T-helper 1 cell (primary cell): Measurements from ENCODE around the gene C6orf58.

Experiments
- DNase-seq, 5 donors: peaks; one replicate each; pipeline ENCODE4 v3.0.0-alpha.2; 2012 to 2020
- total RNA-seq, 4 donors: gene quantifications; one replicate each; lab custom pipeline; 2026; lab: John Stamatoyannopoulos, UW

C6orf58 gene
- 0 reads per million in 4 donors for total RNA-seq

DNA sequence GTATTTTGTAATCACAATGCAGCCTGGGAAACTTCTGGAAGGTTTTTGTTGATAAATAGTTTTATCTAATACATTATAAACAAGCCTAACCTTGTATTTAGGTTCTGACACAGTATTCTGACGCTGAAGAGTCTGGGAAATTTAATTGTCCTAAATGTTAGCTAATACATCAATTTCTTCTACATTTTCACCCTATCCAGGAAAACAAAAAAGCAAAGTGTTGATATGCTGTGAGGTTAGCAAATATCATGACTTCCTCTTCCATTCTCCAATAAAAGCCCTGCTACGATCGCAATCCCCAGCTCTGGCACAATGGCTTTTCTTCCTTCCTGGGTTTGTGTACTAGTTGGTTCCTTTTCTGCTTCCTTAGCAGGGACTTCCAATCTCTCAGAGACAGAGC is at the start of gene C6orf58:
TSS of gene C6orf58 (plus strand) at position 301 of the 400 bp plus-strand sequence. CDS start at position 313, 12 bp downstream.
- no peak for DNase-seq

DNA sequence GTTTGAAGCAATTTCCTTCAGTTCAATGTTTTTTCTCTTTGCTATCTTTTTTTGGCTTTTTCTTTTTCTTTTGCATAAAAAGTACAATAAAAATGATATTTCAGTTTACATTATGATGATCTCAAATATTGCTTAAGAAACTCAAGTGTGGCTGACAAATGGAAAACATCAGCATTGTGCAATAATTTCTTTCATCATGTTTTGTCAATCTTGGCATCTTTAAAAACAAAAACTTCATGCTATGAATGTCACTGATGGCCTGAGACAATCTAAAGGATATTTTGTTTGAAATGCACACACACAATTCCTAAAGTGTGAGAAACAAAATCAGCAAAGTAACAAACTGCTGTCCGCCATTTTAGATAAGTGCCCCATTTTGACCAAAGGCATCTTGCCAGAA is 44.0 kb upstream of the C6orf58 start:
- no peak for DNase-seq

DNA sequence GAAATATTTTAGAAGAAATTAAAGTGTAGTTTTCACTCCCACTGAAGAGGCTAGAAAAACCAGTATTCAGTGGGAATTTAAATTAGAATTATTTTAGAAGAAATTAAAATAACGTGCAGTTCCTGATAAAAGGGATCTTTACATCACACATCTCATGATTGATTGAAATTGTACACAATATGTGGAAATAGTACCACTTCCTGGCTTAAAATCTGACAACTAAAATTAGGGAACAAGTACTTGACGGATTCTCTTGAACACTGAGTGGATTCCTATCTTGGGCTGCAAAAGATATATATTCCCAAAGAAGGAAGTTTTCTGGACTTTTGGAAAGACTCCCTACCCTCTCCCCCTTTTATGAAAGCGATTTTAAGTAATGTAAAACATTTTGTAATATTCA is 43.2 kb upstream of the C6orf58 start:
- no peak for DNase-seq

DNA sequence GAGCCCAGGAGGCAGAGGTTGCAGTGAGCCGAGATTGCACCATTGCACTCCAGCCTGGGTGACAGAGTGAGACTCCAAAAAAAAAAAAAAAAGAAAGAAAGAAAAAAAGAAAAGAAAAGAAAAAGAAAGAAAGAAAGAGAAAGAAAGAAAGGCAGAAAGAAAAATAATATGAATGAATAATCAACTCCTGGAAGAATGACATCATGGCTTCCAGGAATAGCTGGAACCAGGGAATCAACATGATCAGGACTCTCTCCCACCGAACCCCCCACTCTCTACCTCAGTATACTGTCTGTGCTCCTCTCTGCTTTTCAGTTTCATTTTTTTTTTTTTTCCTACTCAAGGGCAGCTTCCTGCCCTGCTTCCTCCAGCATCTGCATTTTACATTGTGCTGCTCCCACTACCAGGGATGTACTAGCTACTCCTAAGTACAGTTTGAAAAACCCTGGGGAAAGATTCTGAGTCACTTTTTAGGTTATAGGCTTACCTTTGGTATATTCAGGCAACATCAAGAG is 38.2 kb upstream of the C6orf58 start:
- no peak for DNase-seq

DNA sequence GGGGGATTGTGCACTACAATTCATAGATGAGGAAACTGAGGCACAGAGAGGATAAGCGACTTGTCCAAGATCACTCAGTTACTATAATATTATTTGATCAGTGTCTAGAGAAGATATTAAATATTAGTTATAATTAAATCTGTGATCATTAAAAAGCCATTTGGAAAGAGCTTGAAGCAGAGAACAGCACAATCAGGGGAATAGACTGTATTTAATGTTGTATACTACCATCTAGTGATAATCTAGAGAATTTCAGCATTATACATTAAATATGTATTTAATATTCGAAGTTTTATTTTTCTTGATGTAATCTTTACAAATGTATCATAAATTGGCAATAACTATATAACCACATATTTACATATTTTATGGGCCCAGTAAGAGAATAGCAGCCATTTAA is 37.7 kb upstream of the C6orf58 start:
- peak in 1 of 5 donors; percentile 15 for DNase-seq

DNA sequence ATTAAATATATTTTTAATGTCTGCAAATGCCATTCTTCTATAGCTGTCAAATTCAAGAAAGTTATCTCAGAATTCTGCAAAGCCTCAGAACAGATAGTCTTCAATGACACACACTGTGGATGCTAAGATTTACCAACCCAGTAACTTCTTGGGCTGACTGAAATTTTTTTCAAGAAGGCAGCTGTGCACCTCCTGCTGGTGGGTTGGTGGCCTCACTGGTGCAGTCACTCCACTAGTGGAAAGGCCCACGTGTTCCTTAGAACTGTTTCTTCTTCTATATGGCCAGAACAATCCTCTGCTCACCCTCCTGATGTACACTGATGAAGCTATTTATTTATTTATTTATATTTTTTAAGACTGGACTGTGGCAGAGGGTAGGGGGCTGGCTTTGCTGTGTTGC is 29.8 kb upstream of the C6orf58 start:
- peak in 2 of 5 donors; percentile 2 to 30 for DNase-seq

DNA sequence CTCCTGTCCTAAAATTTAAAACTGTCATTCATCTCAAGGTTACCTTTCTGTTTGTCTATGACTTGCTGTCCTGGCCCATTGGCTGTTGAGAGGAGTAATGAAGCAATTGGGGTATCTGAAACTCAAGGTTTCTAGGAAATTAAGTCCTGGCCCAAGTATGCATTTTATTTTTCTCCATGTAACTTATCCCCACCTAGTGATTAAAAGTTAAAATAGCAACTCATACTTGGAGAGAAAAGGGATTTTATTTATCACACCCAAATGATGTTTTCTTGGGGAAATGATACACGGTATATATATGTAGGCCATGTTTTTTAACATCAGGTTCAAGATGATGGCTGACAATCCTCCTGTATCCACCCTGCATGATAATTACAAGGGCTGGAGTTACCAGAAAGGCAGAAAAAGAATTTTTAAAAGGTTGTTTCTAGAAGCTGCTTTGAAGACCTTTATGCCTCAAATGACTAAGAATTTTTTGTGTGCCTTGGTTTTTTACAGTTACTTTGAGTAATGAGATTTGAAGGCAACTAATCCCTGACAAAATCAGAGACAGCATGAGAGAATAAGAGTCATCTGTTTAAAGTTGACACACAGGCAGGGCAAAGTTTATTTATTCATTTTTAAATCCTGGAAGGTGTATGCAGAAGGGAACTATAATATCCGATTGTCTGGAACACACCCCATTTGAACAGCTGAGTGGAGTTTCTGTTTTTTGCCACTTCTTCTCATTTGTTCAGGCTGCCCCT is 28.9 kb upstream of the C6orf58 start:
- no peak for DNase-seq

DNA sequence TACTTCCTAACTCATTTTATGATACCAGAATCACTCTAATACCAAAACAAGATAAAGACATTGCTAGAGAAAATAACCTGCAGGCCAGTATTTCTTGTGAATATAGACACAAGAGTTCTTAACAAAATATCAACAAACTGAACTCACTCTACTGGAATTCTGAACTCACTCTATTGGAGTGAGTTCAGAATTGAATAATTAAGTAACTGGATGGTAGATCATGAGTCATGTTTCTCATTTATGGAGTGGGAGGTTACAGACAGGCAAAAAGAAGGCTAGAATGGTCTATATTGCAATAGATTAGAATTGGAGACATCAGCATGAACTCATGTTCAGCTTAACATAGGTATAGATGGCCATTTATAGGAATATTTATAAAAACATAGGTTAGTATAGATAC is 26.6 kb upstream of the C6orf58 start:
- DNase-seq, result no peak

DNA sequence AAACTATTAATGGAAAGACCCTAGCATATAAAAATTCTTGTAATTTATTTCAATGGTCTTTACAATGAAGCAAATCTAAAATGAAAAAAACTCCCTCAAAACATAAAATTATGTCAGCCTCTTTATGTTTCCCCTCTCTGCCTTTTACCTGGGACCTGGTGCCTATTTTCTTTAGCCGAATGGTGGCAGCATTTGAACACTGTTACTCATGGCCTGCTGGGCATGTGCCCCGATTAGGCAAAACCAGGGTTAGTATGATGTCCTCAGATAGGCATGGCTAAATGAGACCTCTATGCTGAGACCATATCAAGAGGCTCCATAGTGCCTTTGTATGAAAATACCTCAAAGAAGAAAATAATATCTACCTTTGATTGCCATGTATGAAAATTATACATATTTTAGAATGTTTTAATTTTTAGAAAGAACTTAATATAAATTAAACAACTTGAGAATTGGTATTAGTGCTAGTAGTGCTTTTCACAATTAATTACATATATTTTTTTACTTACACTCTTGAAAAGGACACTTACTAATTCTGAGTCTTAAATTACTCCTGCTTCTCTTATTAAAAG is 22.5 kb upstream of the C6orf58 start:
- no peak for DNase-seq

DNA sequence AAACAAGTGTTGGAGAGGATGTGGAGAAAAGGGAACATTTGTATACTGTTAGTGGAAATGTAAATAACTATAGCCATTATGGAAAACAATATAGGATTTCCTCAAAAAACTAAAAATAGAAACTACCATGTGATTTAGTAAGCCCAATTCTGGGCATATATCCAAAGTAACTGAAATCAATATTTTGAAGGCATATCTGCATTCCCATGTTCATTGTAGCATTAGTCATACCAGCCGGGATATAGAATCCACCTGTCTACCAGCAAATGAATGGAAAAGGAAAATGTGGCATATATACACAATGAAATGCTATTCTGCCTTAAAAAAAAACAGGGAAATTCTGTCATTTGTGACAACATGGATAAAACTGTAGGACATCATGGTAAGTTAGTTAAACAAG is 15.3 kb upstream of the C6orf58 start:
- no peak for DNase-seq

DNA sequence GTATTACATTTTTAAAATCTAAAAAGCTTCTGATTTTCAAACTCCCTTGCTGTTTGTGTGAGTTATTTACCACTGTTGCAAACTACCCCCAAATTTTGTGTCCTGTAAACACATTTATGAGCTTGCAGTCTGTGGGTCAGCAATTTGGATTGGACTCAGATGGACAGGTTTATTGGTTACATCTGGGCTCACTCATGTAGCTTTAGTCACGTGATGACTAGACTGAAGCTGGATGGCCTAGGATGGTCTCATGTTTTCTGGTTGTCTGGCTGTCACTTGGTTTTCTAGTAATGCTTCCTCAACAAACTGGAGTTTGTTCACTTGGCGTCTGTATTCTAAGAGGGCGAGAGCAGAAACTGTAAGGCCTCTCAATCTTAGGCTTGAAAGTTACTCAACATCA is 12.2 kb upstream of the C6orf58 start:
- no peak for DNase-seq

DNA sequence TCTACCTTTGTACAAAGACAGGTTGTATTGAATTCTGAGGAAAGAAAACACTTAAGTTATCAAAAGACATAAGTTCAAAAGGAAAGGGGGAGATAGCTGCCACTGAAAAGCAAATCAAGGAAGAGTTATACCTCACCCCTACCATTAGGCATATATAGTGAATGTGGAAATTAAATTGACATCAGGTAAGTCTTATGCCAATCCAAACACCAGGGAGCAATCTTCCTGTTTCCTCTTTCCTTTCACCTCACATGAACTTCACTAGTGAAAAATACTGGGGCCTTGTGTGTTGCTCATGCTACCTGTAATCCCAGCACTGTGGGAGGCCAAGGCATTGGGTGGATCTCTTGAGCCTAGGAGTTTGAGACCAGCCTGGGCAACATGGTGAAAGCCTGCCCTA is 10.9 kb upstream of the C6orf58 start:
- DNase-seq, result no peak

DNA sequence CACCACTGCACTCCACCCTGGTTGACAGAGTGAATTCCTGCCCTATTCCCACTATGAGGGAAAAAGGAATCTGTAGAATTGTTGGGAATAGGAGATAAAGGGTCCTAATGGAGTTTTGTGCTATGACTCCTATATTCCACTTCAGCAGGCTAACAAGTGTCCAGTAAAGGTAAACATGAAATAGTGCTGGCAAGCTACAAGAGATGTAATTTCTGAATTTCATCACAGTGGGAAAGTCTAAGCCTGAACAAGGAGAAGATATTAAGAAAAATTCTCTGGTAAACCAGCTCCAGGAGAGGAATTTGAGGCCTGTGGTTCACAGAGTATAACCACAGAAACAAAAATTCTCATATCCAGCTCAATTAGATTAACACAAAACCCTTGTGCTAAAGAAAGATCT is 10.3 kb upstream of the C6orf58 start:
- DNase-seq, result no peak

DNA sequence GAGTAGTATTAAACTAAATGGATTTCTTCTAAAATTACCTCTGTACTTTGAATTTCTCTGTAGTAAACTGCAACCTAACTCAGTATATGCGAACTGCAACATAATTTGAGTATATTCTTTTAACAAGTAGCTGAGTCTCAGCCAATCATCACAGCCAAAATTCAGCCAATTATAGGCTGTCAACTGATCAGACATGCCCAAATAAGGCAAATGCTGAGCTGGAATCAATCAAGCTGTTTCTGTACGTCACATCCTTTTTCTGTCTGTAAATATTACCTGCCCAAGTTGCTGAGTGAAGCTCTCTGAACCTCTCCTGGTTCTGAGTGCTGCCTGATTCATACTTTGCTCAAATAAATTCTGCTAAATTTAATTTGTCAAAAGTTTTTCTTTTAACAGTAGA is 9.5 kb upstream of the C6orf58 start:
- no peak for DNase-seq

DNA sequence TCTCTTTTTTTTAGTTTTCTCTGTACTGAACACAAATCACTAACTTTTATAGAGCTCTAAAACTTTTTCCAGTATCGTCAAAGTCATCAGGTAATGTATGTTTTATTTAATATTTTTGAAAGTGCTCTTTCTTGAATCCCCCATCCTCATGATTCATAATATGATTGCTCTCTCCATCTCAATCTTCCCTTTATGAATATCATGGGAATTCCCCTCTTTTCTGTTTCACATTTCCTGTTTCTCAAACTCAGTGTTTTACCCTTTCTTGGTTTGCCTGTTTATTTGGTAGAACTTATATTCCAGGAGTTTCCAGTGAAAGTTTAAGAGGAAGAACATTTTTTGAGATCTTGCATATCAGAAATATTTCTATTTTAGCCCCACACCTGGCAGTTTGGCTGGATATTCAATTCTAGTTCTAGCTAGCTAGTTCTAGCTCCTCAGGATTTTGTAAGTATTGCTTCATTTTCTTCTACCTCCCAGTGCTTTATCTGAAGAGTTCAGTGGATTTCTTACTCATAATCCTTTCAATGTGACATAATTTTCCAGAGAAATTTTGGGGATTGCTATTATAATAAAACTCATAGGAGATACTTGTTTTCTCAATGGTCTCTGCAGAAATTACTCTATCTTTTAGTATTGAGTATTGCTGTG is 6.1 kb upstream of the C6orf58 start:
- peak in 1 of 5 donors; percentile 15 for DNase-seq

DNA sequence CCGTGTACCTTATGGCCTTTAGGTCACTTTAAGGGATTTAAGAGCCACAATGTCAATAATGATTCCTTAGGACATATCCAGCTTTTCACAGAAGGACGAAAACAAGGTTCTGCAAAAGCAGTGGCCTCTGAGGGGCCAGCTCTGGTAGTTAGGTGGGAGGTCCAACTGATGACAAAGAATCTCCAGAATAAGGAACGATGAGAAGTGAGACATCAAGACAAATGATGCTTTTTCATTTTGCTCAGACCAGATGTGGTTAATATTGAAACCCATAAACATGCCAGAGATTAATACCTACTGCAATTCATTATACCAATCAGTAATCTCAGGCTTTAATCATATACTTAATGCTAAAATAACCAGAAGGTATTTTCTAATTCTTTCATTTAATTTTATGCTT is 1.9 kb downstream of the C6orf58 start:
- DNase-seq, result no peak

DNA sequence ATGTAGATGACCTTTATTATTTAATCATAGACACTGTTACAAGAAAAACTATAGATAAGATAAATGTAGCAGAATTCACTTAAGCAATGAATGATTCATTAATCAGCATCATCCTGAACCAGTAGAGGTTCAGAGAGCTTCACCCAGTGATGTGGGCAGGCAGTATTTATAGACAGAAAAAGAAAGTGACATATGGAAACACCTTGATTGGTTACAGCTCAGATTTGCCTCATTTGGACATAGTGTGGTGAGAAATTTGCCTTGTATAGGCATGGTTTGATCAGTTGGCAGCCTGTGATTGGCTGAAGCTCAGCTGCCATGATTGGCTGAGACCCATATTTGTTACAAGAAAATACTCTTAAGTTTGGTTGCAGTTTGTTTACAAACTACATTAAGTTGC is 4.6 kb downstream of the C6orf58 start:
- DNase-seq, result no peak

DNA sequence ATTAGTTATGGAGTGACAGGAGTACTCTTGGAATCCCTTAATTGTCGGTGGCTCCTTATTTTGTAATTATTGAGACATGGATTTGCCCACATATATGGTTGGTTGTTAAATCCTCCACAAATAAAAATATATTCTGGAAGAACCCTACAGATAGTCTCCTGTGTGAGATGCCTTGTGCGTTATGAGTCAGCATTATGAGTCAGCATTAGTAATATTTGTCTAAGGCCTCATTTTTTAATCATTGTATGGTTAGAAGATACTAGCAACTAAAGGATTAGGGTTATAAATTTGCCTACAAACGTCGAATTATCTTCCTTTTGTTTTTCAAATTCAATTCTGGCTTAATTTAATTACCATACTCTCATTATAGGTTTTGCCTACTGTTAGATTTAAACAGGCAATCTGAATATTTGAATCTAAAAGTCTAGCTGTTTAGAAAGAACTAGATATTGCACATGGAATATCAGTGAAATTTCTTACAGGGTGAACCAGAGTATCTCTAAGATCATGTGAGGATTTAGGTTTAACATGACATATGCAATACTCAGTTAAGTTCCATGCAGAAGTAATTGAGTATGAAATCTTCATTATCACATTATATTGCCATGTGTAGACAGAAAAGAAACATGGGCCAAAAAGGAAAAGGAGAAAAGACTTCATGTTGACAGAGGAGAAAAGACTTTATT is 5.9 kb downstream of the C6orf58 start:
- no peak for DNase-seq

DNA sequence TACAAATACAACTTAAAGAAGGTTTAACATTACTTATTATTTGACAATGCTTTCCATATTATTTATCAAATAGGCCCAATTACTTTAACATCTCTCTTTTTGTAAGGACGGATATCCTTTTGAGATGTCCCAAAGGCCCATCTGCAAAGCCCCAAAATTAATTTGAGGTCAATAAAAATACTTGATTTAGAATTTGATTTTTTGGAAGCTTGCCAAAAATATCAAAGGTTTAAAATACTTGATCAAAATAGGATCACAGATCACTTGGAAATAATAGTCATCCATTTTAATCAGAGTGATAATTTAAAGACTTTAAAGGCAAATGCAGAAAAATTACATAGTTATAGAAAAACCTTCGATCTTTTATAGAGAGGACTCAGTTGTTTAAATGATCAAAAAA is 8.1 kb downstream of the C6orf58 start:
- no peak for DNase-seq

DNA sequence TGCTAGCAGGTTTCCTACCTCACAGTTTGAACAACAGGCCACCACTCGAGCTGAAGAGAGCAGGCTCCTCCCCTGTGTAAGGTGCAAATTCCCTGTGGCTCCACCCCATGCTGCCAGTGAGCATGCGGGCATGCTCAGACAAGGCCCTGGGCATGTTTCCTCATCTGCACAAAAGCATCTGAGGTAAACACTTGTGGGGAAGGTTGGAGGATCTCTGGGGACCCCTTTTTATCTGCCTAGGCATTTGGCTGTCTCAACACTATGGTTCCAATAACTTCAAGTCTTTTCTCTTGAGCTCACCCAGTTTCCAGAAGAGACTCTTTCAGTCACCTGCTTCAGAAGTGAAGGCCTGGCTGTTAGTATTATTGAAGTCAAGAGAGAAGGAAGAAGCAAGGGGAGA is 9.4 kb downstream of the C6orf58 start:
- no peak for DNase-seq

DNA sequence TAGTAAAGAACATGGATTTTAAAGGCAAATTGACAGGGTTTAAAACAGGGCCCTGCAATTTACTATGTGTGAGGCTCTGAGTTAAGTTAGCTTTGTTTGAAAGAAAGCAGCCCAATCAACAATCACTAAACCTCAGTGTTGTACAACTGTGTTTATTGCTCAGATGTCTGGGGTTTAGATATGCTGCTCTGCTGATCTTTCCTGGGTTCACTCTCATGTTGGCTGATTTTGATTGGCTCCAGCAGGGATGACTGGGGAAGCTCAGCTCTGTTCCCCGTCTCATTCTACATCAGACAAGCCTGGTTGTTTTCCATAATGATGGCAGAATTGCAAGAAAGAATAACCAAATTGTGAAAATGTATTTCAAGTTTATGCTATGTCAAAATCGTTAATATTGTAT is 10.9 kb downstream of the C6orf58 start:
- no peak for DNase-seq

DNA sequence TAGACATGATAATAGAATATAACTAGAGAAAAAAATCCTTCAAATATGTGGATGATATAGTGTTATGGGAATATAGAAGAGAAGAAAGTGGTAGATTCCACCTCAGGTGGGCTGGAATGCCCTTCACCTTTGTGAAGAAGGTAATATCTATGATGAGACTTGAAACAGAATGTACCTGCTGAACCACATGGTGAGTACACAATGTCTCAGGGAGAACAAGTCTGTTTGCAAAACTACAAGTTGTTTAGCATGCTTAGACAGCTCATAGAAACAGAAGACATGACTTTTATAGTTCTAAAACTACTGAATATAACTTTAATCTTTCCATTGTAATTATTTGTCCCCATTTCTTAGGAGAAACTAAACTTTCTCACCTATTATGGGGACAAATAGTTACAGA is 12.2 kb downstream of the C6orf58 start:
- no peak for DNase-seq

DNA sequence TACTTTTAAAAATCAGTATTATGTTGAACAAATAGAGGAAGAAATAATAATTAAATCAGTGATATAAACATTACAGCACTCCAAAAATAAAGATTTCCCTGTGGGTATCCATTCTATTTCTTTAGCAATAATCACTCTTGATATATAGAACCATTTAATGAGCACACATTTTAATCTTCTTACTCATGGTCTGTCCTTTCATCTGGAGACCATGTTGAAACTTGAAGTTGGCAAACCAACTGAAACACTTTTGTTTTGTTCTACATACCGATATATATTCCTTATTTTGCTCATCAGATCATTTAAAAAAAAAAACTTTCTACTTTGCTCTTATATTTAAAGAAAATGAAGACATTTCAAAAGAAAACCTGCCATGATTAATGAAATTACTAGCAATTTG is 13.4 kb downstream of the C6orf58 start:
- no peak for DNase-seq
